DOHH2 (cell line): ENCODE measurements around the gene PRKAR1B.

Source experiments
- H3F3A ChIP-seq: fragments of 200-600 bp; sonication (generic), shearing (Covaris generic); 2 replicates; pipeline ENCODE4 v1.6.0; 2016; ENCODE audit warnings: antibody characterized with exemption, mild to moderate bottlenecking; ENCODE audit not compliant: control insufficient read depth, insufficient read depth
- H3K27ac ChIP-seq: fragments of 200-600 bp; sonication (generic); 2 replicates; pipeline ENCODE4 v1.5.1; 2014; ENCODE audit warnings: low read depth, mild to moderate bottlenecking, low read length, moderate library complexity
- H3K27me3 ChIP-seq: fragments of 200-600 bp; sonication (generic); 2 replicates; pipeline ENCODE4 v1.6.1; 2014; ENCODE audit warnings: mild to moderate bottlenecking, low read length, mixed read lengths; ENCODE audit not compliant: control insufficient read depth
- H3K36me3 ChIP-seq: fragments of 200-600 bp; sonication (generic); 2 replicates; pipeline ENCODE4 v1.6.1; 2014; ENCODE audit warnings: mild to moderate bottlenecking, low read length, moderate library complexity, mixed read lengths; ENCODE audit not compliant: control insufficient read depth
- H3K4me1 ChIP-seq: fragments of 200-600 bp; sonication (generic); 2 replicates; pipeline ENCODE4 v1.6.1; 2014; ENCODE audit warnings: mild to moderate bottlenecking, low read length, mixed read lengths; ENCODE audit not compliant: control insufficient read depth
- H3K4me2 ChIP-seq: fragments of 200-600 bp; sonication (generic); 2 replicates; pipeline ENCODE4 v1.6.0; 2014; ENCODE audit warnings: mild to moderate bottlenecking, low read length, moderate library complexity
- H3K4me3 ChIP-seq: fragments of 200-600 bp; sonication (generic); 2 replicates; pipeline ENCODE4 v1.5.1; 2014; ENCODE audit warnings: mild to moderate bottlenecking, low read length, mixed read lengths
- H3K79me2 ChIP-seq: fragments of 200-600 bp; sonication (generic); 2 replicates; pipeline ENCODE4 v1.6.1; 2014; ENCODE audit warnings: mild to moderate bottlenecking, low read length, mixed read lengths; ENCODE audit not compliant: control insufficient read depth
- H3K9me2 ChIP-seq: fragments of 200-600 bp; sonication (generic); replicated peaks from 2 replicates; pipeline ENCODE4 v1.6.1; 2014; ENCODE audit warnings: mild to moderate bottlenecking, low read length, mixed read lengths; ENCODE audit not compliant: control insufficient read depth
- H3K9me3 ChIP-seq: fragments of 200-600 bp; sonication (generic); 2 replicates; pipeline ENCODE4 v1.6.1; 2014; ENCODE audit warnings: antibody characterized with exemption, low read length, mixed read lengths; ENCODE audit not compliant: control insufficient read depth, insufficient read depth
- H4K20me1 ChIP-seq: fragments of 200-600 bp; sonication (generic); 2 replicates; pipeline ENCODE4 v1.6.0; 2014; ENCODE audit warnings: low read depth, mild to moderate bottlenecking, antibody characterized with exemption, low read length, moderate library complexity; ENCODE audit not compliant: control insufficient read depth, insufficient read depth
- EZH2phosphoT487 ChIP-seq: fragments of 200-600 bp; sonication (generic); IDR thresholded peaks from 2 replicates; pipeline ENCODE4 v1.6.1; 2017; ENCODE audit warnings: borderline replicate concordance, mild to moderate bottlenecking, antibody characterized with exemption, low read length, moderate library complexity, mixed read lengths
- TF ChIP-seq, protein P1 (sequence below): fragments of 200-600 bp; sonication (generic); IDR thresholded peaks from one replicate; pipeline ENCODE4 v1.5.1; 2014; ENCODE audit warnings: antibody characterized with exemption, mild to moderate bottlenecking, low read depth, low read length; ENCODE audit not compliant: poor library complexity, severe bottlenecking

Gene PRKAR1B

DNA sequence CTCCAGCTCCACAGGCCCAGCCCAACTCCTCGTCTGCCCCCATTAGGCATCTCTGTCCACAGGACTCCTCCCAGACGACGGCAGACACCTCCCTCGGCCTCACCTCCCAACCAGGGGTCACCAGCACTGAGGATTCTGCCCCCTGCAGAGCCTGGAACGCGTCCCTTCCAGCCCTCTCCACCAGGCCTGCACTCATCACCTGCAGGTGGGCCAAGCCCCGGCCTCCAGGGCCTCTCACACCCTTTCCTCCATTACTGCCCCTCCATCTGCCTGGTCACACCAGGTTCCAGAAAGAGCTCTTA, 164.8 kb downstream of the PRKAR1B start:
- H3K27me3 ChIP-seq, result no peaks in the 10 kb centered on the region
- H3K9me2 ChIP-seq, result no peaks in the 10 kb centered on the region
- no peaks in the 10 kb centered on the region for H3F3A ChIP-seq
- no peaks in the 10 kb centered on the region for H3K4me1 ChIP-seq
- TF ChIP-seq, protein P1, sequence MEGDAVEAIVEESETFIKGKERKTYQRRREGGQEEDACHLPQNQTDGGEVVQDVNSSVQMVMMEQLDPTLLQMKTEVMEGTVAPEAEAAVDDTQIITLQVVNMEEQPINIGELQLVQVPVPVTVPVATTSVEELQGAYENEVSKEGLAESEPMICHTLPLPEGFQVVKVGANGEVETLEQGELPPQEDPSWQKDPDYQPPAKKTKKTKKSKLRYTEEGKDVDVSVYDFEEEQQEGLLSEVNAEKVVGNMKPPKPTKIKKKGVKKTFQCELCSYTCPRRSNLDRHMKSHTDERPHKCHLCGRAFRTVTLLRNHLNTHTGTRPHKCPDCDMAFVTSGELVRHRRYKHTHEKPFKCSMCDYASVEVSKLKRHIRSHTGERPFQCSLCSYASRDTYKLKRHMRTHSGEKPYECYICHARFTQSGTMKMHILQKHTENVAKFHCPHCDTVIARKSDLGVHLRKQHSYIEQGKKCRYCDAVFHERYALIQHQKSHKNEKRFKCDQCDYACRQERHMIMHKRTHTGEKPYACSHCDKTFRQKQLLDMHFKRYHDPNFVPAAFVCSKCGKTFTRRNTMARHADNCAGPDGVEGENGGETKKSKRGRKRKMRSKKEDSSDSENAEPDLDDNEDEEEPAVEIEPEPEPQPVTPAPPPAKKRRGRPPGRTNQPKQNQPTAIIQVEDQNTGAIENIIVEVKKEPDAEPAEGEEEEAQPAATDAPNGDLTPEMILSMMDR, result no peak
- no peak for TF ChIP-seq EZH2phosphoT487
- H3K79me2 ChIP-seq, result no peaks in the 10 kb centered on the region
- peaks cover 6% of the 10 kb centered on the region; the same call in 1 of the 2 replicates for H3K9me3 ChIP-seq
- no peak overlapping the region for H3K4me2 ChIP-seq
- no peaks in the 10 kb centered on the region for H4K20me1 ChIP-seq
- H3K36me3 ChIP-seq, result no peaks in the 10 kb centered on the region
- no peak overlapping the region for H3K4me3 ChIP-seq
- no peak overlapping the region for H3K27ac ChIP-seq

DNA sequence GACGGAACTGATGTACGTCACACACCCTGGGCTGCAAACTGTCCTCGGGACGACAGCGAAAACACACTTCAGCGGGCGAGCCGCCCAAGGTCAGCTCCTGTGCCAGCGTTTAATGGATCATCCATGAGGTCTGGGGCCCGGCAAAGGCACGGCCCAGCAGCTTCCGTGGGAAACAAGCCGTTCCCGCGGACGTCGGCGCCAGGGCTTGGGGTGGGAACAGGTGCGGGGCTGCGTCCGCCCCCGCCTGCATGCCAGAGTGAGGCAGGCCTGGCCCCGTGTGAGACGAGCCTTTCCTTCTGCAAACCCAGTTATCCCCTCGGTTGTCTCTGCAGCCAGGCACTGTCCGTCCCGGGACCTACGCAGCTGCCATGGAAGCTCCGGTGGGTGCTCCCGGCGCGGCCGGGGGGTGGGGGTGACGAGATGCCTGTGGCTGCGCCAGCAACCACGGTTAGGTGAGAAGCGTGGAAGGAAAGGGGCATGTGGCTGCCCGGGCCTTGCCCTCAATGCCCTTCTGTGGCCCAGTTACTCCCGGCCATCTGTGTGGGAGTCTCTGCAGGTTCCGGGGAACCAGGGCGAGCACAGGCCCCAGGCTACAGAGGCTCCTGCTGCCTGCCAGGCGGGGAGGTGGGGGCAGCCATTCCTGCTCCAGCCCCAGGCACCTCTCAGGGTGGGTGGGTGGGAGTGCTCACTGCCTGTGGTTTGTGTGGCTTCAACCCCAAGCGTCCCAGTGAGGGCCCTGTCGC, 165.3 kb downstream of the PRKAR1B start:
- TF ChIP-seq EZH2phosphoT487, result no peak
- TF ChIP-seq, protein P1, result no peak

DNA sequence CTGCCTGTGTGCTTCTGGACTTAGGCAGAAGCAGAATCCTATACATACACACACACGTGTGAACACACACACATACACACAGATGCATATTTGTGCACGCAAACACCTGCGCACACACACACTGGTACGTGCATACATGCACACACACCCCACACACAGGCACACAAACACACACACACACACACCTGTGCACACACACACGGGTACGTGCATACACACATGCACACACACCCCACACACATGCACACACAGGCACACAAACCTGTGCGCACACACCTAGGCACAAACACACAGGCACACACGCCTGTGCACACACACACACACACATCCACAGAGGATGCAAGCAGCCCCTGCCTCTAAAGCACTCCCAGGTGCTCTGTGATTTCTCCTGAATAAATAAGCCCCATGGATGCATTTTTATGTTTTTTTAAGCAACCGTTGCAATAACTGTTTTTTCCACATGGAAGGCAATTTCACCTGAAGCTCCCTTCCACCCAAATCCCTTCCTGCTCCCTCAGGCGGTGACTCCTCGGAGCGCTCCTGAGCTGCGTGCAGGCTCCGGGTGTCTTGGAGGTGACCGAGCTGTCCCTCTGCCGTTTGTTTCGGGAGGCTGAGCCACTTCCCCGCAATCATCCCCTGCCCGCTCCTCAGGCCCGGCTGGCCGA, 166.0 kb downstream of the PRKAR1B start:
- no peak overlapping the region for H3K4me2 ChIP-seq
- no peak overlapping the region for H3K4me3 ChIP-seq

More for the DNA sequence above, 165.3 kb downstream of the PRKAR1B start:
- Histone ChIP-seq H3K27ac (no peak overlapping the region), H3K9me2 (no peaks in the 10 kb centered on the region), H3K79me2 (no peaks in the 10 kb centered on the region), H3K4me1 (no peaks in the 10 kb centered on the region), H3K4me2 (no peak overlapping the region), H3K36me3 (no peaks in the 10 kb centered on the region), H3K9me3 (peaks cover 11% of the 10 kb centered on the region; the same call in 1 of the 2 replicates), H4K20me1 (no peaks in the 10 kb centered on the region), H3K4me3 (no peak overlapping the region), H3F3A (no peaks in the 10 kb centered on the region), H3K27me3 (no peaks in the 10 kb centered on the region)

More for the DNA sequence above, 166.0 kb downstream of the PRKAR1B start:
- no peaks in the 10 kb centered on the region for H3K9me2 ChIP-seq
- no peaks in the 10 kb centered on the region for H3K27me3 ChIP-seq
- no peaks in the 10 kb centered on the region for H3K79me2 ChIP-seq
- H3F3A ChIP-seq, result no peaks in the 10 kb centered on the region
- no peaks in the 10 kb centered on the region for H3K4me1 ChIP-seq
- H3K27ac ChIP-seq, result no peak overlapping the region
- H3K36me3 ChIP-seq, result no peaks in the 10 kb centered on the region
- H4K20me1 ChIP-seq, result no peaks in the 10 kb centered on the region
- TF ChIP-seq, protein P1, result no peak
- no peak for TF ChIP-seq EZH2phosphoT487
- peaks cover 12% of the 10 kb centered on the region; the same call in 1 of the 2 replicates for H3K9me3 ChIP-seq
